Esophagus (tissue), 2 donors: ENCODE results near the gene RUBCN. TPM values are rescaled to one million over a fixed set of nuclear protein-coding genes. Genes with fewer than 3 reads are reported as not detected.
"Not testable (repeated sequence)": the region's sequence is repeated elsewhere in the genome, so short reads cannot be mapped to it uniquely, and the experiment has no call there.

Experiments
- H3K27ac ChIP-seq, 2 donors: one replicate each; pipeline ENCODE4 v1.5.1; 2013; ENCODE audit warnings: low read depth in 2 of 2, mild to moderate bottlenecking in 2 of 2, inconsistent platforms in 1 of 2, low read length in 1 of 2, moderate library complexity in 1 of 2
- H3K27me3 ChIP-seq, 2 donors: one replicate each; pipeline ENCODE4 v1.6.1; 2013; ENCODE audit warnings: low read length in 2 of 2, control low read depth in 1 of 2, mild to moderate bottlenecking in 1 of 2; ENCODE audit not compliant: insufficient read depth in 2 of 2, control insufficient read depth in 1 of 2
- H3K36me3 ChIP-seq, 2 donors: one replicate each; pipeline ENCODE4 v1.6.1; 2013; ENCODE audit warnings: low read length in 1 of 2; ENCODE audit not compliant: control insufficient read depth in 2 of 2, insufficient read depth in 2 of 2
- H3K4me1 ChIP-seq, 2 donors: one replicate each; pipeline ENCODE4 v1.6.1; 2013; ENCODE audit warnings: low read length in 1 of 2; ENCODE audit not compliant: control insufficient read depth in 2 of 2, insufficient read depth in 2 of 2
- H3K4me3 ChIP-seq, 2 donors: one replicate each; pipeline ENCODE4 v1.5.1; 2013; ENCODE audit warnings: low read length in 2 of 2, mild to moderate bottlenecking in 2 of 2, low read depth in 1 of 2, moderate library complexity in 1 of 2
- H3K9me3 ChIP-seq, 2 donors: one replicate each; pipeline ENCODE4 v1.6.1; 2013; ENCODE audit warnings: mild to moderate bottlenecking in 2 of 2, low read depth in 1 of 2, low read length in 1 of 2, moderate library complexity in 1 of 2; ENCODE audit not compliant: control insufficient read depth in 2 of 2, insufficient read depth in 1 of 2
- WGBS, 2 donors: extraction: QIAGEN DNeasy Blood & Tissue Kit; methylation state at CpG; one replicate each; pipeline ENCODE4 v1.1.7; 2013; 5-methylcytosine and 5-hydroxymethylcytosine counted together
- polyA plus RNA-seq, 2 donors: library from polyadenylated mRNA; stranded (reverse); fragments of 200-250 nt; gene quantifications; one replicate each; pipeline ENCODE4 v1.2.3, GENCODE V29; 2013
- donor health status: healthy with polysubstance abuse.
- donor health status: Bipolar disorder and iron deficiency.

RUBCN gene
- polyA plus RNA-seq, 2 donors = 8.2 to 12.6 TPM

DNA sequence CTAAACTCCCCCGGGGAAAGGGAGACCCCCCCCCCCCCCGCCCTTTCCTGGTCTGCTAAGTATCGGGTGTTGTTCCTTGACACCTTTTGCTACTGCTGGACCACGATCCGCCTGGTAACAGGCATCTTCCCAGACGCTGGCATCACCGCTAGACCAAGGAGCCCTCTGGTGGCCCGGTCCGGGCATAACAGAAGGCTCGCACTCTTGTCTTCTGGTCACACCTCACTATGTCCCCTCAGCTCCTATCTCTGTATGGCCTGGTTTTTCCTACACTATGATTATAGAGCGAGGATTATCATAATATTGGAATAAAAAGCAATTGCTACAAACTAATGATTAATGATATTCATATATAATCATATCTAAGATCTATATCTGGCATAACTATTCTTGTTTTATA, 104.7 kb downstream of the RUBCN start:
- H3K27me3 ChIP-seq, H3K9me3 ChIP-seq, H3K36me3 ChIP-seq, H3K4me1 ChIP-seq, H3K27ac ChIP-seq, H3K4me3 ChIP-seq: not testable (repeated sequence)
- 18 to 25% methylated on average over 6 to 11 of the region's 11 CpGs for WGBS, 2 donors

DNA sequence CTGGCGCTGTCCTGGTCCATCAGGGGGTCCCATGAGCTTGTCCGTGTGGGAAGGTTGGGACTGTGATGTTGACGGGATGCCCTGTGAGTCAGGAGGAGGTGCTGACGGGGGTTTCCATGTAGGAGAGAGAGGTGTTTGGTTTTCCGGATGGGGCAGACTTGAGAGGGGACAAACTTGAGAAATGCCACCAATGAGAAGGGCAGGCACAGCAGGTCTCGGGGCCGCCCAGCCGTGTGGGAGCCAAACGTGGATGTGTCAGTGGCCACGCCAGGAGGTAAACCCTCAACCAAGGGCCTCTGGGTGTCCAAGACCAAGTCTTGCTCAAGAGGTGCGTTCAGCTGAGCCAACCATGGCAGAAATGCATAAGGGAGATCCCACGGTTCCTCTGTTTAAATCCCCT, 105.9 kb downstream of the RUBCN start:
- WGBS, 2 donors = 81 to 84% methylated on average over 11 to 12 of the region's 12 CpGs
- not testable (repeated sequence) for H3K36me3 ChIP-seq, H3K9me3 ChIP-seq, H3K4me1 ChIP-seq, H3K4me3 ChIP-seq, H3K27me3 ChIP-seq, H3K27ac ChIP-seq

DNA sequence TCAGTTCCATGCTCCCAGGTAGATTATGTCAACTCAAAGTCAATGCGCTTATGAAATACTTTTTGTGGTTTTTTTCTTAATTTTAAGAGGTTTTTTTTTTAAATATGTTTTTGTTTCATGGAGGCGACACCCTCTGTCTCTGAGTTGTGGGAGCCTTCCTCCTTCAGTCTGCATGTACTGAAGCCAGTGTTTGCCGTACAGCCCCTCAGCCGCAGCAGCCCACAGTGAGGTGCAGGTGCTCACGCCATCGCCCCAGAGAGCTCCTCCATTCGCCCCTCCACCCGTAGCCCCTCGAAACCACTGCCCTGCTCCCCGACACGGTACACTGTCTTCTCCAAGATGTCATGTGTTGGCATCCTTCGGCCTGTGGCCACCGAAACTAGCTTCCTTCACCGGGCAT, 107.4 kb downstream of the RUBCN start:
- 94 to 98% methylated on average over 7 to 8 of the region's 14 CpGs for WGBS, 2 donors
- not testable (repeated sequence) for H3K4me3 ChIP-seq, H3K4me1 ChIP-seq, H3K9me3 ChIP-seq, H3K27ac ChIP-seq, H3K27me3 ChIP-seq, H3K36me3 ChIP-seq

DNA sequence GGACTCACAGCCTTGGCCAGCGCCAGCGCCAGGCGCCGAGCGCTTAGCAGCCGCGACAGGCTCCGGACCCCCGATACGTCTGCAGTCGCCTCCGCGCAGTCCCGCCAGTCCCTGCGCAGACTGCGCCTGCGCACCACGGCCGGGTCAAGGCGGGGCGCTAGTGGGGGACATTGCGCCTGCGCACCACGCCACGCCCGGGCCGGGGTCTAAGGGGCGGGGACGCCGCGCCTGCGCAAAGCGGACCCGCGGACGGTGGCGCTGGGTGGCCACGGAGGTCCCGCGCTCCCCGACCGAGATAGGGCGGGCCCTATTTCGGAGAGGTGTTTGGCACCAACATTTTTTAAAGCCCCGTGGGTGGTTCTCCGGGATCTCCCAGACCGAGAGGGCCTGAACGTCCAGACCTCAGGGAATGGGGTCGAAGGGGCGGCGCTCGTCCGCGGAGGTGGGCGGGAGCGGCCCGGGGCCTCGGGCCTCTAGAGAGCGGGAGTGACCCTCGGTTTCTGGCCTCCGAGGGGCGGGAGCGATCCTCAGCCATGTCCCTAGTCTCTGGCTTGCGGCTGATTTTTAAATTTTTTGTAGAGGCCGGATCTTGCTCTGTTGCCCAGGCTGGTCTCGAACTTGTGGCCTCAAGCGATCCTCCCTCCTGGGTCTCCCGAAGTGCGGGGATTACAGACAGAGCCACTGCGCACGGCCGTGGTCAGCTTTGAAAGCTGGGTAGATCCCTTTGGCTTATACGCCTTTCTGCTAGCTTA, 108.8 kb downstream of the RUBCN start:
- not testable (repeated sequence) for H3K36me3 ChIP-seq, H3K9me3 ChIP-seq, H3K27me3 ChIP-seq, H3K4me1 ChIP-seq
- Histone ChIP-seq H3K27ac (peak overlapping the region; percentile 75 to 89), H3K4me3 (peak overlapping the region; percentile 57 to 71)
- WGBS, 2 donors = 3 to 4% methylated on average over 51 to 73 of the region's 73 CpGs

DNA sequence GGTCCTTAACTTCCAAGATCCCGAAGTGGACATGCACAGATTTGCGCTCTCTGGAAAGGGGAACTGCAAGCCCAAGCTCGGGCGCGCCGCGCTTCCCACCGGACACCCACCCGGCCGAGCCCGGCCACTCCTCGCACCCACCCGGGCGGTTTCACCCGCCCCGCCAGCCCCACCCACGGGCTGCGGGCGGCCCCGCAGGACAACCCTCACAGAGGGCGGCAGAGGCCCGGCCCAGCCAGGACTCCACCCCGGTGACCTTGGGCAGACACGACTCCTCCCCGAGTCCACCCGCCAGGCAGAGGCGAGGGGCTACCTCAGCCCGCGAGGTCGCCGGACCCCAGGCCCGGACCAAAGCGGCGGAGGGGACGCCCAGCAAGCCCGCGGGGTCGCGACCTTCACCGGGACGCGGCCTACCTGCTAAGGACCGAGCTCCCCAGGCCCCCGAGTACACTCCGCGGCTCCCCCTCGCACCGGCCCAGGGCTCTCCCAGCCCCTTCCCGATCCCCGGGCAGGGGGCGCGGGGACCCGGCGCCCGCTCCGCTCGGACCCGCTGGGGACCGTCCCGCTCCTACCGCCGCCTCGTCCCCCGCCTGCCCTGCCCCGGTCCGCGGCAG, 109.4 kb downstream of the RUBCN start:
- not testable (repeated sequence) for H3K4me1 ChIP-seq, H3K36me3 ChIP-seq, H3K9me3 ChIP-seq, H3K27me3 ChIP-seq
- H3K27ac ChIP-seq = peak overlapping the region; percentile 75 to 89
- peak overlapping the region; percentile 59 to 71 for H3K4me3 ChIP-seq
- WGBS, 2 donors = 0 to 1% methylated on average over 3 to 27 of the region's 67 CpGs

DNA sequence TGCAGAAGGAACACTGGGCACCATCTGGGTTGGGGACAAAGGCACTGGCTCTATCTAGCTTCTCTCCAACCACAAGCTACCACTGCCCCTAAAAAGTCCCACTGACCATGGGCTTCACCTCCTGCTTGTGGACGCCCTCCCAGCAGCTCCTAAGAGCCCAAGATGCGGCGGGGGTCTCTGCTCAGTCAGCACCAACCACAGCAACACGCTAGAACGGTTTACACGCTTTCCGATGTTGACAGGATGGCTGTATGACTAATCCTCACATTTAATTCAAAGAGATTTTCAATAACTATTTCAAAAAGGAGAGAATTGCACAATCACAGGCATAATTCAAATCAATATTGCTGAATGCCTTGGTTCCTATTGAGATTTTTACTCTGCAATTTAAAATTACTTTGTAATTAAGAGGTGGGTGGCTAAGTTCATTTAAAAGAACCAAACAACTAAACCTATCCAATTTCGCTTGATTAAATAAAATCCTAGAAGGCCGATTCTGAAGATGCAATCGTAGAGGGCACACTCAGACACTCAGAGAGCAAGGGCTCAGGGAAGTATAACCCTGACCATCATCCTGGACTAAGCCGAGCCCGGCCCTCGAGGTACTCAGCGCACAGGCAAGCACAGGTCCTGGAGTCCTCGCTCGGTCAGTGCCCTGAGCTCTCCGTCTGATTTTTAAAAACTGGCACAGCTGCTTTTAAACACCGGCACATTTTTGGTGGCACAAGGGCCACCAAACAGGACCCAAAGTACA, 110.1 kb downstream of the RUBCN start:
- H3K9me3 ChIP-seq, H3K36me3 ChIP-seq, H3K27me3 ChIP-seq, H3K4me1 ChIP-seq: not testable (repeated sequence)
- 17% methylated on average over 3 to 9 of the region's 18 CpGs for WGBS, 2 donors
- peak overlapping the region; percentile 39 to 78 for H3K27ac ChIP-seq
- peak overlapping the region; percentile 52 to 59 for H3K4me3 ChIP-seq

DNA sequence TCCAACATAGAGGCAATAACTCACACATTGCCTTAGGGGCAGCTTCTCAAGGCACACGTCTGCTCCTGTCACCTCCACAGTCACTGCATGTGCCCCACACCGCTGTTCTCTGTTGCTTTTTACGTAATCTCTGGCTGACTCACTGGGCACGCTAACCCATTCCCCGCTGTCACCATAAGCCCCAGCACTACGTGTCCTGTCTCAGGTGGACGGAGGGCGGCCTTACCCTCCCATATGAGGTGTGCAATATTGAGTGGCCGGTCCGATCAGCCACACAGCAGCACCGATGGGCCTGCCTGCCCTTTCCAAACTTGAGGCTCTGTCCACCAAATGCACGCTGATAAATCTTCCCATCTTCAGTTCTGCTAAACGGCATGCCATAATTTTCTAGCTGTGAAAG, 115.2 kb downstream of the RUBCN start:
- not testable (repeated sequence) for H3K27me3 ChIP-seq, H3K4me3 ChIP-seq, H3K9me3 ChIP-seq, H3K27ac ChIP-seq, H3K4me1 ChIP-seq, H3K36me3 ChIP-seq
- WGBS, 2 donors = 90 to 92% methylated on average over 13 of the region's 13 CpGs

Other genes with a start within 250 kb of the RUBCN start
- 10 to 100 TPM; 49.5 to 59.9 TPM for gene BDH1, start 180.9 kb downstream of the RUBCN start, polyA plus RNA-seq
- gene FYTTD1, start 13.0 kb upstream of the RUBCN start, polyA plus RNA-seq = 10 to 100 TPM; 11.2 to 17.8 TPM
- gene LRCH3, start 54.4 kb upstream of the RUBCN start, polyA plus RNA-seq = 10 to 100 TPM in 1 of 2 donors, 1 to 10 TPM in 1; 7.0 to 13.1 TPM
- 1,000 to 10,000 TPM; 1,287 to 1,822 TPM for gene RPL35A, start 213.3 kb upstream of the RUBCN start, polyA plus RNA-seq
- gene LMLN, start 223.3 kb upstream of the RUBCN start, polyA plus RNA-seq = 1 to 10 TPM; 1.3 to 2.4 TPM